ENCODE data around the gene SERINC2. TPM values are rescaled to one million over a fixed set of nuclear protein-coding genes. Genes with fewer than 3 reads are reported as not detected.

Gene SERINC2
- total and polyA plus RNA-seq, 10 of the 15 experiments (the other 5 are each of a cell fraction or from before 2014, with no cell fraction given): 0.02 to 9.4 (median 0.50) TPM

GRCh38 chr1:31476891-31477846 lies 64.2 kb downstream of the SERINC2 start (continued):
- TF ChIP-seq ZBTB4 (CRISPR knock-in tag; IDR thresholded peaks at IDR 0.05): no peak
- TF ChIP-seq PRDM15 (CRISPR knock-in tag; IDR thresholded peaks at IDR 0.05): 0 out of 2 replicates have a peak, but pooled peaks have one; percentile 21
- TF ChIP-seq RELA (IDR thresholded peaks at IDR 0.05; ENCODE audit: borderline replicate concordance, partially characterized antibody): no peak
- peak; percentile 79; the same call in 1 of the 2 replicates for TF ChIP-seq MLLT1 (IDR thresholded peaks at IDR 0.05)
- no peak for TF ChIP-seq IRF5 (IDR thresholded peaks at IDR 0.05; ENCODE audit: borderline replicate concordance)
- no peak for TF ChIP-seq ATF2 (IDR thresholded peaks at IDR 0.05; ENCODE audit: low read length)
- no peak for TF ChIP-seq CEBPB (IDR thresholded peaks at IDR 0.05; ENCODE audit: borderline replicate concordance in 1 of 2, low read depth in 2 of 2, low read length in 2 of 2)
- TF ChIP-seq ZNF217 (IDR thresholded peaks at IDR 0.05): 0 out of 2 replicates have a peak, but pooled peaks have one; percentile 34
- TF ChIP-seq SP1 (IDR thresholded peaks at IDR 0.05; ENCODE audit: low read depth, low read length): no peak
- no peak for TF ChIP-seq STAT1 (conservative IDR thresholded peaks at IDR 0.05)
- TF ChIP-seq ZZZ3 (IDR thresholded peaks at IDR 0.05; ENCODE audit: control insufficient read depth, insufficient read length, low read depth): no peak
- no peak for TF ChIP-seq CBFB (IDR thresholded peaks at IDR 0.05; ENCODE audit: low read depth)
- no peak; the same call in 1 of the 2 replicates for TF ChIP-seq POLR2AphosphoS2 (IDR thresholded peaks at IDR 0.05; ENCODE audit: low read depth, low read length)
- TF ChIP-seq PAX8 (IDR thresholded peaks at IDR 0.05): no peak
- peak; percentile 12; the same call in 1 of the 2 replicates for TF ChIP-seq MYB (IDR thresholded peaks at IDR 0.05; ENCODE audit: borderline replicate concordance, low read depth, low read length)
- TF ChIP-seq SMAD5 (IDR thresholded peaks at IDR 0.05; ENCODE audit: low read depth): no peak
- TF ChIP-seq MTA2 (IDR thresholded peaks at IDR 0.05; ENCODE audit: low read depth): peak; percentile 79
- TF ChIP-seq GABPA (IDR thresholded peaks at IDR 0.05; ENCODE audit: low read depth): no peak
